ENCODE data around the gene ZNF827. TPM values are rescaled to one million over a fixed set of nuclear protein-coding genes. Genes with fewer than 3 reads are reported as not detected.

The ZNF827 gene
- total RNA-seq, 4 donors from 2014 or later: 5.2 to 11.8 (median 7.1) TPM

GRCh38 chr4:145933134-145933533 is 5.5 kb downstream of the ZNF827 start:
- TF ChIP-seq CTCF (IDR thresholded peaks at IDR 0.05): no peak
- DNase-seq (ENCODE audit: low spot score): no peak
- ATAC-seq (ENCODE audit: low FRiP score): no peak

- no peak for TF ChIP-seq CTCF (IDR thresholded peaks at IDR 0.05)
- DNase-seq (ENCODE audit: low spot score): no peak
- ATAC-seq (ENCODE audit: low FRiP score): no peak
Observed at GRCh38 chr4:145931403-145931802, 7.2 kb downstream of the ZNF827 start.

GRCh38 chr4:145930592-145930991 is 8.0 kb downstream of the ZNF827 start:
- ATAC-seq (ENCODE audit: low FRiP score): no peak
- DNase-seq (ENCODE audit: low spot score): no peak
- no peak for TF ChIP-seq CTCF (IDR thresholded peaks at IDR 0.05)

- ATAC-seq (ENCODE audit: low FRiP score): no peak
- TF ChIP-seq CTCF (IDR thresholded peaks at IDR 0.05): no peak
- DNase-seq (ENCODE audit: low spot score): no peak
Observed at GRCh38 chr4:145929415-145930178, 9.0 kb downstream of the ZNF827 start.

GRCh38 chr4:145928748-145929147 is 9.9 kb downstream of the ZNF827 start:
- DNase-seq (ENCODE audit: low spot score) (no peak), ATAC-seq (ENCODE audit: low FRiP score) (no peak)

GRCh38 chr4:145927030-145927429 is 11.6 kb downstream of the ZNF827 start:
- no peak for DNase-seq (ENCODE audit: low spot score)
- no peak for ATAC-seq (ENCODE audit: low FRiP score)
- no peak for TF ChIP-seq CTCF (IDR thresholded peaks at IDR 0.05)

More at GRCh38 chr4:145928748-145929147, 9.9 kb downstream of the ZNF827 start:
- no peak for TF ChIP-seq CTCF (IDR thresholded peaks at IDR 0.05)

GRCh38 chr4:145921231-145921630 is 17.4 kb downstream of the ZNF827 start:
- no peak for ATAC-seq (ENCODE audit: low FRiP score)
- no peak for TF ChIP-seq CTCF (IDR thresholded peaks at IDR 0.05)
- DNase-seq (ENCODE audit: low spot score): no peak

Measured in omental fat pad (tissue), 4 donors.